Measurements from ENCODE around the gene AP2B1.

Gene AP2B1

DNA sequence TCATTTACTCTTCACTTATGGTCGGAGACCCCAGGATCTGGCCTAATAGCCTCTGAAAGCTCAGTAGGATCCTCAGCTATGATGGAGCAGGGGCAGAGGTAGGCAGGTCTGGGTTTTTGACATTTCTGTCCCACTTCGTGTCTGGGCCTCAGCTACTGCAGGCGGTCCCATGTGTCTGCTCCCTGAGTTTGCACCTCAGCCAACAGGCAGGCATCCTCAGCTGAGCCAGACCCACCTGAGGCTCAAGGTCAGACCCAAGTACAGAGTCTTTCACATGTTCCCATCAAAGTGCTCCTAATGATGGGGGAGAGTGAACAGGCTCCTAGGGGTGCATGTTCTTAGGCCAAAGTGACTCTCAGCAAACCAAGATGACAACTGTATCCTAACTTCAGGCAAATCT lies 141.4 kb downstream of the AP2B1 start:
- DNase-seq = no peak
- TF ChIP-seq POLR2A (IDR thresholded peaks at IDR 0.05; ENCODE audit: low read length) (no peak), GATA1 (IDR thresholded peaks at IDR 0.05; ENCODE audit: low read depth, low read length) (no peak)

DNA sequence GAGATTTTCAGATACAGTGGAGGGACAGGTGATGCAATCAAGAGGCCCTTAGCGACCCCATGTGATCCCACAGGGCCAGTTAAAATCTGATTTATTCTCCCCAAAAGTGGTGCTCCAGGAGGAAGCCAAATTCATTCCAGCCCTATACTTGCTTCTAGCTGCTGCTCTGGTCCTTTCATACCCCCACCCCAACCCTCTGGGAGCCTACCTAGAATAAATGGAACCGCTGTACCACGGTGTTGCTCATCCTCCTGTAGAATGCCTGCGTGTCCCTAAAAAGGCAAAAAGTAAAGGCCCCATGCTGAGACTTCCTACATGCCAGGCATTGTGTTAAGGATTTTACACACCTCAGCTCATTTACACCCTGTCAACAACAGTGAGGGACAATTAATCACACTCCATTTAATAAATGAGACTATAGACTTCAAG lies 142.3 kb downstream of the AP2B1 start:
- TF ChIP-seq GATA1 (IDR thresholded peaks at IDR 0.05; ENCODE audit: low read depth, low read length) (no peak), POLR2A (IDR thresholded peaks at IDR 0.05; ENCODE audit: low read length) (no peak)
- no peak for DNase-seq

DNA sequence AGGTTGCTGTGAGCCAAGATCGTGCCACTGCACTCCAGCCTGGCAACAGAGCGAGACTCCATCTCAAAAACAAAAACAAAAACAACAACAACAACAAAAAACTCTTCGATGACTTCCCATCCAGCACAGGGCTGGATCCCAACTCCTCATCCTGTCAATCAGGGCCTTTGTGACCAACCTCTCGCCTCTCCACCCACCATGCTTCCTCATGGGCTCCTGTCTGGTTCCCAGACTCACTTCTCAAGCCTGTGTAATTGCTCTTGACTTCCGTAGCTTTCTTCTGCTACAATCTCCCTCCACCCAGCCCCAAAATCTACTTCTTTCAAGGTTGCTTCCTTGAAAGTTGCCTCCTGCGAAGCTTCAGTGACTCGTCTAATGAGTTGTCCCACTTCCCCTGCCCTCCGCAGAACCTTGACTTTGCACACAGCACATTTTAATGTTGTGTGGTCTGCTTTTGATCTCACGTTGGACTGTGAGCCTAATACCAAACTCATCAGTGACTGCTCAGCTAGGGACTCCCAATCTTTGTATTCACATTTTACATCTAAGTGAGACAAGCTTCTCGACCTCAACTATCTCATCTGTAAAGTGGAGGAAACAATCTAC lies 143.4 kb downstream of the AP2B1 start:
- no peak for DNase-seq
- TF ChIP-seq GATA1 (IDR thresholded peaks at IDR 0.05; ENCODE audit: low read depth, low read length) (no peak), POLR2A (IDR thresholded peaks at IDR 0.05; ENCODE audit: low read length) (no peak)

DNA sequence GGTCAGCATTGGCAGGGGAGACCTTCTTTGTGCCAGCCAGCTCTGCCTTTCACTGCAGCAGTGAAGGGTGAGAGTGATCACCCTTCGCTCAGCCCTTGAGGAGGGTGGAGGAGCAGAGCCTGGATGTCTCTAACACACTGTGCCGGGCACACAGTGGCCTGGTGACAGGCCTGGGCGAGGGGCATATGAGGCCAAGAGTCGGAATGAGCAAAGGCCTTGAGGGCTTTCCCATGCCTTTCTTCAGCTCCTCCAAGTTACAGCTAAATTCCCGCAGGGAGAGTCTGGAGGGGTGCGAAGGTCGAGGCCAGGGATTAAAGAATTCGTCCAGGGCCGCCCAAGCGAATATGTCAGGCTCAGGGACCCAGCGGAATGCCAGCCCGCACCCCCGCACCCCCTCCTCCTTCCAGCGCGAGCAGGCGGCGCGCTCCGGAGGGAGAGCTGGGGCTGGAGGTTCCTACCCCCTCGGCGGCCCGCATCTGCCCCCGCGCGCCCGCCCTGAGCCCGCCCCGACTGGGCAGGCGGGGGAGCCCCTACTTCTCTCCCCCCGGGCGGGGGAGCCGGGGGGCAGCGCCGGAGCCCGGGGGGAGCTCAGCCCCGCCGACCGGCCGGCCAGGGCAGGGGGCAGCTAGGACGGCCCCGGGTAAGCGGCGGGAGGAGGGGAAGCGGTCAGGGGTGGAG lies 144.3 kb downstream of the AP2B1 start, which contains the start of gene RASL10B:
Gene RASL10B, plus strand, starts transcription at position 401 of the 678 bp plus-strand sequence. CDS start 3,546 bp downstream, outside the sequence.
- no peak for TF ChIP-seq GATA1 (IDR thresholded peaks at IDR 0.05; ENCODE audit: low read depth, low read length)
- no peak for TF ChIP-seq POLR2A (IDR thresholded peaks at IDR 0.05; ENCODE audit: low read length)
- peak; percentile 39 to 47 for DNase-seq

DNA sequence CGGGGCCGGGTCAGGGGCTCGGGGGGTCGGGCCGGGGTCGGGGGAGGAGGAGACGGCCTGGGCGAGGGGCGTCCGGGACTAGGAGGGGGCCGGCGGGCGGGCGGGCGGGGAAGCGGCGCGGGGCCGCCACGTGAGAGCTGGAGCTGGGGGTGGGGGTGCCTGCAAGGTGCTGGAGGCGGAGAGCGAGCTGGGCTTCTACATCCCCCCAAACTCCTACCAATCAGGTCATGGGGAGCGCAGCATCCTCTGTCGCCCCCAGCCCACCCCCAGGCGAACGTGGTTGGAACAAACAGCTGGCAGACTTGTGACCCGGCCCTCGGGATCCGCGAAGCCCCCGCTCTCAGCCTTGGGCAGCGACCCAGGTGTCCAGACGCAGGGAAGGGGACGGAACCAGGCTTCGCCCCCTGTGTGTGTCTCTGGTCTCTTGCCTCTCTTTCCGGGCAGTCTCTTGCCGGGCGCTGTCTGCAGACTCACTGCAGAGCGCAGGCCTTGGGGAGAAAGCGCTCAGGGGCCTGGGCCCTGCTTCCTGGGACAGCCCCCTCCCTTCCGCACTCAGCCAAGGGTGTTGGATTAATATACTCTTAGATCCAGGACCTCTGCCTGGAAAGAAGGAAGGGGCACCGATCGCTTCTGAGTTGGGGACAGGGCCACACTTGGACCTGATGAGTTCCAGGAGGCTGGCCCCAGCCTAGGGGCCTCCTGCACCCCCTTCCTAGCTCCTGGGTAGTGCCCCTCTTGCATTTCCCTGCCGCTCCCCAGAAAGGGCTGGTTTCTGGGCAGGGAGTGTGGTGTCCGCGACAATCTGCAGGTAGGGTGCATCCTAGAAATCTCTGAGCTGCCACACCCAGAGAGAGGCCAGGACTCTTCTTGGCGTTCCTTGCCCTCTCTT lies 145.0 kb downstream of the AP2B1 start:
- no peak for TF ChIP-seq GATA1 (IDR thresholded peaks at IDR 0.05; ENCODE audit: low read depth, low read length)
- TF ChIP-seq POLR2A (IDR thresholded peaks at IDR 0.05; ENCODE audit: low read length) = no peak
- no peak for DNase-seq

DNA sequence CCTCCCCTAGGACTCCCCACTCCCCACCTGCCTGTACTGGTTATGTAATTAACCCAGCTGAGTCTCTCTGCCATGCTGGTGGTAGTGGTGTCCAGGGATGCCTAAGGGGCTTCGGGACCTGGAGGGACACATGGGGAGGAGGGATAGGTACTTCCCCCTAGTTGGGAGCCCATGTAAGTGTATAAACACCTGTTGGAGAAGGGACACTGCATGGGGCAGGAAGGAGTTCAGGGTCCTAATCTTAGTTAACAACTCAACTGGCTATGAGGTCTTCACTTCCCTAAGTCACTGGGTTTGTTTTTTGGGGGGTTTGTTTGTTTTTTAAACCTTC lies 145.6 kb downstream of the AP2B1 start:
- TF ChIP-seq GATA1 (IDR thresholded peaks at IDR 0.05; ENCODE audit: low read depth, low read length) (no peak), POLR2A (IDR thresholded peaks at IDR 0.05; ENCODE audit: low read length) (no peak)

DNA sequence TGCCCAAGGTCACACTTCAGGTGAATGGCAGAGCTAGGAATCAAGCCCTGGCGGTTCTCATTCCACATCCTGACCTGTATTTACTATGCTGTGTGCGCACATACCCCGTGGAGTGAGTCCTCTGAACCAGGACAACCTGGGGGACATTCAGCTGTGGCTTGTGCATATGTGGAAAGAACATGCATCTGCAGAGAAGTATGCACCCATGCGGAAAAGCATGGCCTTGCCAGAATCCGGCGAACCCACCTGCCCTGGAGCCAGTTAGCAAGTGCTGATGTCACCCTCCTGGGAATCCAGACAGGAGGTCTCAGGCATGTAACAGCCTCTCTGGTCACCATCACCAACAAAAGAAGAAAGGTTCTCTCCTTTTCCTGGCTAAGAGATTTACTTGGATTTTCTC lies 146.2 kb downstream of the AP2B1 start:
- DNase-seq = no peak
- TF ChIP-seq GATA1 (IDR thresholded peaks at IDR 0.05; ENCODE audit: low read depth, low read length) (no peak), POLR2A (IDR thresholded peaks at IDR 0.05; ENCODE audit: low read length) (no peak)

More for the DNA sequence above, 145.6 kb downstream of the AP2B1 start:
- DNase-seq = no peak

DNA sequence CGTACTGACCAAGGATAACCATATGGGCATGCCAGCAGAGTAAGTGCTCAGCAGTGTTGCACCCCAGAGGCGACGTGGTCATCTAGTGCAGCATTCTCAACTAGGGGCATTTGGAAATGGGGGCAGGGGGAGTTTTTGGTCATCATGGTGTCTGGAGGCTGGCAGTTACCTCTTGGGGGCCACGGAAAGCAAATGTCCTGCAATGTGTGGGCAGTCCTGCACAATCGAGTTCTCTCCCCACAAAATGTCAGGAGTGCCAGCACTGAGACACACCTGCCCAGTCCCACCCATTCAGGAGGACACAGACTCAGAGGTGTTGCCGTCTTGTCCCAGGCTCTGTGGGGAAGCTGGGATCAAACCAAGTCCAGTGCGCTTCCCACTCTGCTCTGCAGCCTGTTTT lies 147.3 kb downstream of the AP2B1 start:
- TF ChIP-seq GATA1 (IDR thresholded peaks at IDR 0.05; ENCODE audit: low read depth, low read length) = no peak
- TF ChIP-seq POLR2A (IDR thresholded peaks at IDR 0.05; ENCODE audit: low read length) = no peak
- no peak for DNase-seq

DNA sequence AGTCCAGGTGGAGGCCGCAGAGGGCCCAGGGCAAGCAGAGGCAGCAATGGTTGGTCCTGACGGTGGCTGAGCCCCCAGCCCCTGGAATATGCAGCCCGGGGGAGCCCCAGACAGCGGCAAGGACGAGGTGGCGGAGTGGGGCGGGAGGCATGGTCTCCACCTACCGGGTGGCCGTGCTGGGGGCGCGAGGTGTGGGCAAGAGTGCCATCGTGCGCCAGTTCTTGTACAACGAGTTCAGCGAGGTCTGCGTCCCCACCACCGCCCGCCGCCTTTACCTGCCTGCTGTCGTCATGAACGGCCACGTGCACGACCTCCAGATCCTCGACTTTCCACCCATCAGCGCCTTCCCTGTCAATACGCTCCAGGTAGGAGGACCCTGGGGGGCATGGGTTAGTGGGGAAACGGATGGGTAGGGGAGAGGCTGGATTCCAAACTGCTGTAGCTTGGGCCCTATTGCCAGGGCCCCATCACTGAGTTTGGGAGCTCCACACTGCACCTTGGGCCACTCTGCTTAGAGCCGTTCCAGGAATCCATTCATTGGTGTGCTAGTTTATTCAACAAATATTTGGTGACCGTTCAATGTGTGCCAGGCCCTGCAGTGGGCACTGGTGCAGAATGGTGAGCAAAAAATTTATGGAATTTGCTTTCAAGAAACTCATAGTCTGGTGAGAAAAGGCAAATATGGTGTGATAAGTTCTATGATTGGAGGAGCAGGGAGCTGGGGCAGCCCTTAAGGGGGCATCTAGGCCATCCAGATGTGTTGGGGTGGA lies 148.1 kb downstream of the AP2B1 start:
- no peak for DNase-seq
- TF ChIP-seq GATA1 (IDR thresholded peaks at IDR 0.05; ENCODE audit: low read depth, low read length) (no peak), POLR2A (IDR thresholded peaks at IDR 0.05; ENCODE audit: low read length) (no peak)

DNA sequence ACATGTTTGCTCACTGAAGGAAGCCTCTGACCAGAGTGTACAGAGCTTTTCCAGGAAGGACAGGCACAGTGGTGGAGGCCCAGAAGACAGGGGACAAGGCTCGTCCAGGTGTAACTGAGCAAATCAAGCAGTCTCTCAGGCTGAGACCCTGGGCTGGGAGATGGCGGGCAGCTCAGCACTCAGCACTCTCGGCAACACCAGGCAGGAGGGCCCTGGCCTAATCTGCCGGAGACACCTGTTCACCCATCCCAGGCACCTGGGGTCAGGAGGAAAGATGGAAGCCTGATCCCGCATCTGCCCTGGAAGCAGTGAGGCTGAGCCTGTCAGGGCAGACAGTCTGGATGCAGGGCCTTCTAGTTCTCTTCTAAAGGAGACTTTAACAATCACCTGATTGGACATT lies 149.1 kb downstream of the AP2B1 start:
- TF ChIP-seq POLR2A (IDR thresholded peaks at IDR 0.05; ENCODE audit: low read length) (no peak), GATA1 (IDR thresholded peaks at IDR 0.05; ENCODE audit: low read depth, low read length) (no peak)
- DNase-seq = no peak

DNA sequence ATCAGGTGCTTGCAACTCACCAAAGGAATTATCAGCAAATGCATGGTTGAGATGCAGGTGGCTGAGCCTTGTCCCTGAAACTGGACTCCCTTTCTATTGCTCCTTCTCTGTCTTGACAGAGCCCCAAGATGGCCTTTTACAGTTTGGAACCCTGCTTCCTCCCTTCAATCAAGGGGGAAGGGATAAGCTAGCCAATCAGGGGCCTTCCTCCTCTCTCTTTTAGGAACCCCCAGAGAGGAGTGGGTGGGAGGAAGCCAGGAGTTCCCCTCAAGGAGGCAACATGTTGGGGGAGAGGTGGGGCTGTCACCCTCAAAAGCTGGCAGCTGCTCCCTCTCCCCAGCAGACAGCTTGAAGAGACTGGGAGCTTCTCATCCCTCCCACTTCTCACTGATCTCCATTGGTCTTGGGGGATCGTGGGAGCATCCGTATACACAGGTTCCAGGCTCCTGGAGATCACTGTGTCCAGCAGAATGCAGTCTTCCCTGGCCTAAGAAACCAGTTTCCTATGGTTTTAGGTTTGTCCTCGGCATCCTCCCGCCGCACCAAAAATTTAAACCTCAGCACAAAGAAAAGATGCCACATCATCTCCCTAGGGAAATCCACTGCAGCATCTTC lies 151.5 kb downstream of the AP2B1 start:
- DNase-seq = no peak
- TF ChIP-seq GATA1 (IDR thresholded peaks at IDR 0.05; ENCODE audit: low read depth, low read length) (no peak), POLR2A (IDR thresholded peaks at IDR 0.05; ENCODE audit: low read length) (no peak)

DNA sequence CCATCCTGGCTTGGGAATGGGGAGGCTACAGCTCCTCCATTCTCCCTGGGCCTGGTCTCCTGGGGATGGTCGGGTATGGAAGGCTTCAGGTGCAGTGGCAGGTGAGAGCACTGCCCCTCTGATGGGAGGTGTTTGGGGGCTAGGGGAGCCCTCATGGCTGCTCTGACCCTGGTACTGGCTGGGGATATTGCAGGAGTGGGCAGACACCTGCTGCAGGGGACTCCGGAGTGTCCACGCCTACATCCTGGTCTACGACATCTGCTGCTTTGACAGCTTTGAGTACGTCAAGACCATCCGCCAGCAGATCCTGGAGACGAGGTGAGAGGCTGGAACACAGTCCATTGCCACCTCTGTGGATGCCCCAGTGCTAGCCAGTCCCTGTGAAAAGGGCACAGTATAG lies 153.1 kb downstream of the AP2B1 start:
- DNase-seq = no peak
- TF ChIP-seq POLR2A (IDR thresholded peaks at IDR 0.05; ENCODE audit: low read length) (no peak), GATA1 (IDR thresholded peaks at IDR 0.05; ENCODE audit: low read depth, low read length) (no peak)

All from erythroblast (primary cell).